Measurements from ENCODE around the gene ERAL1.

The ERAL1 gene

GRCh38 chr17:28883967-28884702 lies 29.3 kb downstream of the ERAL1 start:
- no peak for DNase-seq (ENCODE audit: low read depth)
- no peak overlapping the region for H3K4me3 ChIP-seq (ENCODE audit: low read depth, low read length)
- TF ChIP-seq MYC (IDR thresholded peaks at IDR 0.05; ENCODE audit: low read depth, low read length) (no peak), CTCF (IDR thresholded peaks at IDR 0.05; ENCODE audit: low read depth, low read length) (no peak), MAX (IDR thresholded peaks at IDR 0.05; ENCODE audit: low read depth, low read length) (no peak), POLR2A (IDR thresholded peaks at IDR 0.05; ENCODE audit: extremely low read depth, insufficient read length) (no peak)

- TF ChIP-seq MAX (IDR thresholded peaks at IDR 0.05; ENCODE audit: low read depth, low read length) (no peak), MYC (IDR thresholded peaks at IDR 0.05; ENCODE audit: low read depth, low read length) (no peak), POLR2A (IDR thresholded peaks at IDR 0.05; ENCODE audit: extremely low read depth, insufficient read length) (no peak), CTCF (IDR thresholded peaks at IDR 0.05; ENCODE audit: low read depth, low read length) (no peak)
- no peak overlapping the region for H3K4me3 ChIP-seq (ENCODE audit: low read depth, low read length)
- DNase-seq (ENCODE audit: low read depth) = no peak
Observed at GRCh38 chr17:28885363-28885762, 30.5 kb downstream of the ERAL1 start.

- H3K4me3 ChIP-seq (ENCODE audit: low read depth, low read length) = no peak overlapping the region
- DNase-seq (ENCODE audit: low read depth) = no peak
- TF ChIP-seq CTCF (IDR thresholded peaks at IDR 0.05; ENCODE audit: low read depth, low read length) = no peak
- no peak for TF ChIP-seq POLR2A (IDR thresholded peaks at IDR 0.05; ENCODE audit: extremely low read depth, insufficient read length)
- TF ChIP-seq MYC (IDR thresholded peaks at IDR 0.05; ENCODE audit: low read depth, low read length) = no peak
- no peak for TF ChIP-seq MAX (IDR thresholded peaks at IDR 0.05; ENCODE audit: low read depth, low read length)
Observed at GRCh38 chr17:28885951-28886350, 31.1 kb downstream of the ERAL1 start.

GRCh38 chr17:28887871-28888471 lies 33.2 kb downstream of the ERAL1 start:
- TF ChIP-seq CTCF (IDR thresholded peaks at IDR 0.05; ENCODE audit: low read depth, low read length) = no peak
- no peak for TF ChIP-seq POLR2A (IDR thresholded peaks at IDR 0.05; ENCODE audit: extremely low read depth, insufficient read length)
- no peak for TF ChIP-seq MAX (IDR thresholded peaks at IDR 0.05; ENCODE audit: low read depth, low read length)
- TF ChIP-seq MYC (IDR thresholded peaks at IDR 0.05; ENCODE audit: low read depth, low read length) = no peak
- no peak for DNase-seq (ENCODE audit: low read depth)
- no peak overlapping the region for H3K4me3 ChIP-seq (ENCODE audit: low read depth, low read length)

- DNase-seq (ENCODE audit: low read depth) = no peak
- TF ChIP-seq MYC (IDR thresholded peaks at IDR 0.05; ENCODE audit: low read depth, low read length) (no peak), CTCF (IDR thresholded peaks at IDR 0.05; ENCODE audit: low read depth, low read length) (no peak), POLR2A (IDR thresholded peaks at IDR 0.05; ENCODE audit: extremely low read depth, insufficient read length) (no peak), MAX (IDR thresholded peaks at IDR 0.05; ENCODE audit: low read depth, low read length) (no peak)
- no peak overlapping the region for H3K4me3 ChIP-seq (ENCODE audit: low read depth, low read length)
Observed at GRCh38 chr17:28888832-28889231, 34.0 kb downstream of the ERAL1 start.

All from NB4 (cell line).